HFFc6 (cell line): ENCODE measurements around the gene CUX1. TPM values are rescaled to one million over a fixed set of nuclear protein-coding genes. Genes with fewer than 3 reads are reported as not detected.

ENCODE experiments used
- DNase-seq: peaks from one replicate; pipeline ENCODE4 v3.0.0-alpha.2; 2018
- H3K27ac Mint-ChIP-seq: 2 replicates; pipeline ENCODE4 v1.8.0; 2020; ENCODE audit warnings: mild to moderate bottlenecking, mixed read lengths
- H3K27me3 Mint-ChIP-seq: 2 replicates; pipeline ENCODE4 v1.8.0; 2021; ENCODE audit warnings: mild to moderate bottlenecking, moderate library complexity, mixed read lengths; ENCODE audit not compliant: insufficient read depth
- H3K36me3 Mint-ChIP-seq: 2 replicates; pipeline ENCODE4 v1.8.0; 2021; ENCODE audit warnings: low read depth, mixed read lengths
- H3K4me1 Mint-ChIP-seq: 2 replicates; pipeline ENCODE4 v1.8.0; 2020; ENCODE audit warnings: low read depth, mixed read lengths
- H3K4me3 Mint-ChIP-seq: 2 replicates; pipeline ENCODE4 v1.8.0; 2020; ENCODE audit warnings: mild to moderate bottlenecking, moderate library complexity, mixed read lengths
- H3K9me3 Mint-ChIP-seq: 2 replicates; pipeline ENCODE4 v1.8.0; 2020; ENCODE audit warnings: mild to moderate bottlenecking, mixed read lengths
- CTCF ChIP-seq: fragments of 200-600 bp; sonication (generic); IDR thresholded peaks from 2 replicates; pipeline ENCODE4 v1.5.0; 2021; ENCODE audit warnings: antibody characterized with exemption, mild to moderate bottlenecking
- total RNA-seq, 6 experiments: library from RNA; stranded (reverse); fragmentation: NEBNext Ultra II Directional; extraction: Animal tissue kit (Norgen Biotek cat#: 25700); gene quantifications; 2 replicates in 1 of 6; 3 replicates in 5 of 6; pipeline ENCODE4 v1.2.3, GENCODE V29; 2021

Gene CUX1
- total RNA-seq, 6 experiments from 2014 or later = 46.9 to 64.2 (median 51.6) TPM

DNA sequence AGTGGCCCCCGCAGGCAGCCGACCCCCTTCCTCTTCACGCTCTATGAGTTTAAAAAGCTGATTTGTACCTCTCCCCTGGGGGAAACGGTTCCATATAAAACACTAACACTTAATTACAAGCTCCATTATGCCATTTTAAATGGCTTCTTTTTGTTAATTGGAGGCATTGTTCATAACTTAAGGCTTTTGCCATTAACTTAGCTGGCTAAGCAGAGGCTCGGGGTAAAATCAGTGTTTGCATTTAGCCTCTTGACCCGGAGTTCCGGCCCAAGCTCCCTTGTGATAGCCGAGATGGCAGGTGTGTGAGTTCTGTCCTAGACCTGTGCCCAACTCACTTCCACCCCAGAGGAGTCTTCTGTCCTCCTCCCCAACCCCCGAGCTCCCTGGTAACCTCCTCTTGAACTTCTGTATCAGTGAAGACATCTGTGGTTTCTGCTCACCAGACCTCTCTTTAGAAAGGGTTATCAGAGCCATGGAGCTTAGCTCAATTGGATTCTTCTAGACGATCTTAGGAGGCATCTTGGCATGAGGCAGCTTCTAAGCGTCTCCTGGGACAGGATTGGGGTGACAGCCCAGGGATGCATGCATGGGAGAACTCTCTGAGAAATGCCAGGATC, 435.0 kb downstream of the CUX1 start:
- H3K27ac Mint-ChIP-seq = no peak overlapping the region
- H3K36me3 Mint-ChIP-seq = 0 out of 2 replicates have a peak, but pooled peaks cover under 1% of the 10 kb centered on the region
- TF ChIP-seq CTCF = no peak
- H3K27me3 Mint-ChIP-seq = no peaks in the 10 kb centered on the region; the same call in 1 of the 2 replicates
- no peaks in the 10 kb centered on the region for H3K4me1 Mint-ChIP-seq
- no peak overlapping the region for H3K4me3 Mint-ChIP-seq
- no peaks in the 10 kb centered on the region for H3K9me3 Mint-ChIP-seq
- no peak for DNase-seq

DNA sequence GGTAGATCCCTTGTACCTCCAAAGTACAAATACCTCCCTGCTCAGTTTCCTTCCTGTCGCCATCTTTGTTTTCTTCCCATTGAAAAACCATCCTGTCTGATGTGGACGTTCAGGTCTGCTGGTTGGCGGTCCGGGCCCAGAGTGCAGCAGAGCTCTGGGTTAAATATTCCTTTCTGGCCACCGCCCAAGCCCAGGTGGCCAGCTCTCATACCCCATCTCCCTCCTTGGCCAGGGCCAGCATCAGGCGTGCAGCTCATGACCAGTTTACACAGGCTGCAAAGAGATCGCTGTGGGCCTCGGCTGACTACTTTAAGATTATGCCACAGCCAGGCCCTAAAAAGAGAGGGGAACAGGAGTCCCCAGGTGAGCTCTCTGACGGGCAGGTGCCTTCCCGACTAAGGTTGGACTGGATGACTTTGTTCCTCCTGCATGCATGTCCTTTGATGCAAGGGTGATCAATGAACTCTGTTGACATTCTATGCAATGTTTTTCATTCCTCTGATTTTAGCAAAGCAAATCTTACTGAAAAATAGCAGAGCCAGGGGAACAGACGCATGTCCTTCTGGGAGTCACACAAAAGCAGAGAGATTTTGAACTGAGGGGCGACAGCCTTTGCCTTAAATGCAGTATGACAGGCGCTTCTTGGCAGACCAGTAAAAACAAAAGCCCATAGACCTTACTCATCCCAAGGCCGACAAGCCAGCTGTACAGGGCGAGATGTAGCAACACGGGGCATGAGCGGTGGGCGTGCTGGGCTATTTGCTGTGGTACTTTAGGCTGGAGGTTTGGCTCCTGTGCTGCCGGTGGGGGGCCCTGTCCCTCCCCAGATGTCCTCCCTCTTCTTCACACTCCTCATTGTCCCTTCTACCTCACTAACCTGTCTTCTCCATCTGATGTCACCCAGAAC, 435.9 kb downstream of the CUX1 start:
- no peaks in the 10 kb centered on the region for H3K9me3 Mint-ChIP-seq
- H3K27me3 Mint-ChIP-seq = no peaks in the 10 kb centered on the region; the same call in none of the 2 replicates
- H3K4me1 Mint-ChIP-seq = no peaks in the 10 kb centered on the region
- H3K4me3 Mint-ChIP-seq = no peak overlapping the region
- no peak for TF ChIP-seq CTCF
- DNase-seq = no peak
- H3K27ac Mint-ChIP-seq = no peak overlapping the region
- H3K36me3 Mint-ChIP-seq = no peaks in the 10 kb centered on the region

GRCh38 chr7:102253973-102254370, 436.5 kb downstream of the CUX1 start:
- no peak overlapping the region for H3K4me3 Mint-ChIP-seq
- H3K27me3 Mint-ChIP-seq = peaks cover 4% of the 10 kb centered on the region
- no peaks in the 10 kb centered on the region for H3K4me1 Mint-ChIP-seq
- no peak overlapping the region for H3K27ac Mint-ChIP-seq
- DNase-seq = no peak
- H3K36me3 Mint-ChIP-seq = no peaks in the 10 kb centered on the region
- no peaks in the 10 kb centered on the region for H3K9me3 Mint-ChIP-seq
- TF ChIP-seq CTCF = no peak

DNA sequence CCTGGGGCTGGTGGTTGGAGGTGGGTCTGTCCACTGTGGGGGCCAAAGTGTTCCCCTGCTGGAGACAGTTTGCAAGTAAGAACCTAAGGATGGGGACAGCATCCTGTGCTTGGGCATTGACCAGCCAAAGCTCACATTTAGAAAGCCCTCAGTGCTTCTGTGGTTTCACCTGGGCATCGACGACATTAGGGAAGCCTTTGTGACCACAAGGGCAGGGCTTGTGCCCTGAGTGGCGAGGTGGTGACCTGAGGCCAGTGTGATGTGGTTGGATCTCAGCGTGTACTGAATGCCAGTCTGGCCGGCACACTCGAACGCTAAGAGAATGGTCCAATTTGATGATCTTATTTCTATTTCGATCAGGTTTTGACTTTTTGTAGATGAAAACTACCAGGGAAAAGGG, 437.1 kb downstream of the CUX1 start:
- Mint-ChIP-seq H3K9me3 (no peaks in the 10 kb centered on the region), H3K27me3 (peaks cover 4% of the 10 kb centered on the region), H3K4me3 (no peak overlapping the region), H3K27ac (no peak overlapping the region), H3K4me1 (no peaks in the 10 kb centered on the region), H3K36me3 (no peaks in the 10 kb centered on the region)
- DNase-seq = no peak
- no peak for TF ChIP-seq CTCF

- H3K36me3 Mint-ChIP-seq = no peaks in the 10 kb centered on the region
- H3K4me3 Mint-ChIP-seq = no peak overlapping the region
- no peaks in the 10 kb centered on the region for H3K9me3 Mint-ChIP-seq
- TF ChIP-seq CTCF = no peak
- no peak for DNase-seq
- H3K27ac Mint-ChIP-seq = no peak overlapping the region
- H3K4me1 Mint-ChIP-seq = no peaks in the 10 kb centered on the region
- peaks cover 4% of the 10 kb centered on the region for H3K27me3 Mint-ChIP-seq
Measured at GRCh38 chr7:102255501-102255900, 438.1 kb downstream of the CUX1 start.
